H1 (cell line): ENCODE results near the gene DIAPH2. TPM values are rescaled to one million over a fixed set of nuclear protein-coding genes. Genes with fewer than 3 reads are reported as not detected.

ENCODE experiments used
- CTBP2 ChIP-seq: IDR thresholded peaks from 2 replicates; pipeline ENCODE4 v1.7.0; 2011; ENCODE audit warnings: borderline replicate concordance, mild to moderate bottlenecking, moderate library complexity, mixed read lengths, low read length; ENCODE audit not compliant: insufficient read depth, insufficient read length
- MAFK ChIP-seq: IDR thresholded peaks from 2 replicates; pipeline ENCODE4 v1.6.1; 2012; ENCODE audit warnings: low read depth, mild to moderate bottlenecking, improper control_type of control experiment, low read length
- polyA plus RNA-seq, 7 experiments: library from polyadenylated mRNA; depleted of rRNA in 3 of 7; stranded (reverse) in 5 of 7; unstranded in 2 of 7; fragments of >200 nt in 5 of 7; fragments of 200-250 nt in 2 of 7; gene quantifications; 1 replicate in 5 of 7; 2 replicates in 1 of 7; 4 replicates in 1 of 7; pipeline versions ENCODE4 v1.2.1 to v1.2.3, GENCODE V29; 2011 to 2013; ENCODE audit warnings: missing spikeins in 2 of 7, mixed read lengths in 2 of 7
- total RNA-seq: library from RNA; stranded (reverse); fragmentation: NEBNext Ultra II Directional; extraction: Animal tissue kit (Norgen Biotek cat#: 25700); gene quantifications from 2 replicates; pipeline ENCODE4 v1.2.1, GENCODE V29; 2021

DIAPH2 gene
- total and polyA plus RNA-seq, 2 of the 8 experiments (the other 6 are each of a cell fraction or from before 2014, with no cell fraction given) = 4.4 to 24.3 TPM

GRCh38 chrX:97039363-97040029, 354.9 kb downstream of the DIAPH2 start (continued):
- TF ChIP-seq CTBP2 (no peak), MAFK (no peak)
